ENCODE results near the gene FYB1. TPM values are rescaled to one million over a fixed set of nuclear protein-coding genes. Genes with fewer than 3 reads are reported as not detected.

FYB1 gene
- total and polyA plus RNA-seq, 2 of the 8 experiments (the other 6 are each of a cell fraction or from before 2014, with no cell fraction given) = not detected

- Histone ChIP-seq H3K36me3 (ENCODE audit: control insufficient read depth in 2 of 4, insufficient read depth in 4 of 4, low read length in 3 of 4) (no peaks in the 10 kb centered on the region), H4K91ac (replicated peaks; ENCODE audit: insufficient read length, low read length) (no peak overlapping the region), H2BK5ac (ENCODE audit: low read depth, low read length) (no peak overlapping the region), H3K23me2 (ENCODE audit: low read depth, low read length) (no peaks in the 10 kb centered on the region), H3K4me1 (replicated peaks in 1 of 4; ENCODE audit: control insufficient read depth in 3 of 4, insufficient read depth in 4 of 4, low read length in 3 of 4) (peaks cover 0 to 6% (median 0%) of the 10 kb centered on the region in 4 experiments; a peak in 1 of 7 replicates), H3K23ac (ENCODE audit: insufficient read length) (no peak overlapping the region), H3K79me2 (ENCODE audit: control insufficient read depth in 1 of 2, insufficient read depth in 2 of 2, low read length in 2 of 2) (no peaks in the 10 kb centered on the region), H3K4ac (replicated peaks; ENCODE audit: insufficient read length, low read depth, low read length) (no peak overlapping the region), H3K14ac (ENCODE audit: insufficient read length) (no peak overlapping the region), H2BK20ac (ENCODE audit: low read length) (no peak overlapping the region), H2BK12ac (ENCODE audit: low read depth, low read length) (no peak overlapping the region), H3K27ac (ENCODE audit: low read depth, low read length) (no peak overlapping the region), H3K9ac (replicated peaks in 1 of 4; ENCODE audit: extremely low read depth in 1 of 4, low read depth in 3 of 4, low read length in 3 of 4) (no peak overlapping the region), H3K27me3 (replicated peaks in 1 of 4; ENCODE audit: control insufficient read depth in 3 of 4, extremely low read depth in 1 of 4, insufficient read depth in 3 of 4, low read length in 3 of 4) (no peaks in the 10 kb centered on the region), H2AK5ac (ENCODE audit: low read depth, low read length) (no peak overlapping the region), H3K4me2 (ENCODE audit: insufficient read depth in 1 of 2, low read depth in 2 of 2, low read length in 2 of 2) (no peak overlapping the region), H3K9me3 (ENCODE audit: insufficient read depth in 2 of 2, low read depth in 1 of 2, low read length in 1 of 2) (no peaks in the 10 kb centered on the region), H2BK15ac (ENCODE audit: low read length) (no peak overlapping the region), H2AFZ (ENCODE audit: low read length) (no peak overlapping the region), H2BK120ac (replicated peaks; ENCODE audit: low read depth, low read length) (no peak overlapping the region), H3K79me1 (ENCODE audit: low read depth, low read length) (no peaks in the 10 kb centered on the region), H4K20me1 (replicated peaks in 1 of 2; ENCODE audit: control insufficient read depth in 1 of 2, insufficient read depth in 2 of 2, low read length in 2 of 2) (no peaks in the 10 kb centered on the region), H4K5ac (ENCODE audit: insufficient read length, low read depth, low read length) (no peak overlapping the region), H3K56ac (replicated peaks; ENCODE audit: insufficient read length, low read depth, low read length) (no peak overlapping the region), H3K4me3 (ENCODE audit: extremely low read depth in 1 of 4, insufficient read depth in 2 of 4, low read depth in 3 of 4, low read length in 4 of 4) (no peak overlapping the region), H4K8ac (ENCODE audit: extremely low read depth, insufficient read depth, low read length) (no peak overlapping the region), H3K18ac (ENCODE audit: extremely low read depth, low read length) (no peak overlapping the region)
- CTCF ChIA-PET (ENCODE audit: partially characterized antibody) = interaction anchor here (0.7 to 2.4 kb wide), 2 partner anchors 49 to 248 kb away, joined by 3 to 6 read pairs; no protein-coding TSS in a partner anchor
- POLR2A ChIA-PET (ENCODE audit: partially characterized antibody) = no interaction called here
- 93% methylated on average over 4 of the region's 4 CpGs; no CpG with 5 or more reads in 1 of the 2 experiments for WGBS, 2 experiments (ENCODE audit: extremely low coverage in 1 of 2, insufficient coverage in 1 of 2, insufficient read length in 1 of 2, insufficient replicate concordance in 2 of 2, low coverage in 1 of 2, low lambda C conversion rate in 2 of 2, missing lambda C conversion rate in 1 of 2)
- no peak for FAIRE-seq
- DNase-seq (ENCODE audit: low read depth in 1 of 2, low spot score in 2 of 2) = no peak
- no peak for TF ChIP-seq SP2 (IDR thresholded peaks at IDR 0.05; ENCODE audit: low read length)
- no peak for TF ChIP-seq RAD21 (IDR thresholded peaks at IDR 0.05 in 1 of 2, conservative IDR thresholded peaks at IDR 0.05 in 1 of 2; ENCODE audit: low read depth in 2 of 2, low read length in 2 of 2)
- TF ChIP-seq GTF2F1 (IDR thresholded peaks at IDR 0.05; ENCODE audit: borderline replicate concordance, low read depth, low read length) = no peak
- TF ChIP-seq TEAD4 (IDR thresholded peaks at IDR 0.05; ENCODE audit: low read depth, low read length) = no peak
- no peak for TF ChIP-seq EP300 (IDR thresholded peaks at IDR 0.05; ENCODE audit: borderline replicate concordance in 1 of 2, low read depth in 2 of 2, low read length in 2 of 2)
- TF ChIP-seq GABPA (IDR thresholded peaks at IDR 0.05; ENCODE audit: borderline replicate concordance, insufficient read depth, low read length) = no peak
- TF ChIP-seq CTCF (IDR thresholded peaks at IDR 0.05; ENCODE audit: control extremely low read depth in 1 of 3, insufficient read depth in 1 of 3, low read depth in 1 of 3, low read length in 3 of 3) = no peak
- no peak for TF ChIP-seq HDAC6 (IDR thresholded peaks at IDR 0.05; ENCODE audit: low read depth, low read length)
- TF ChIP-seq MAFK (IDR thresholded peaks at IDR 0.05; ENCODE audit: low read depth, low read length) = no peak
Measured at GRCh38 chr5:39169081-39169480, 50.3 kb downstream of the FYB1 start.

All from H1 (cell line).